Brain microvascular endothelial cell (primary cell): ENCODE results near the gene C4A.
"Not testable (repeated sequence)": the region's sequence is repeated elsewhere in the genome, so short reads cannot be mapped to it uniquely, and the experiment has no call there.

Experiments used
- DNase-seq: peaks from one replicate; pipeline ENCODE4 v3.0.0-alpha.2; 2020
- H3K27ac ChIP-seq: fragments of 250-450 bp; sonication (Bioruptor Pico); 2 replicates; pipeline ENCODE4 v1.5.1; 2020; ENCODE audit warnings: mild to moderate bottlenecking, moderate library complexity
- H3K27me3 ChIP-seq: fragments of 250-450 bp; sonication (Bioruptor Pico); replicated peaks from 2 replicates; pipeline ENCODE4 v1.5.1; 2020; ENCODE audit warnings: mild to moderate bottlenecking
- H3K36me3 ChIP-seq: fragments of 250-450 bp; sonication (Bioruptor Pico); replicated peaks from 2 replicates; pipeline ENCODE4 v1.5.1; 2020; ENCODE audit warnings: mild to moderate bottlenecking
- H3K4me3 ChIP-seq: 2 replicates; pipeline ENCODE4 v1.5.1; 2011; ENCODE audit warnings: low read depth, mild to moderate bottlenecking, control low read depth, low read length, moderate library complexity
- in situ Hi-C: cut with HindIII; loops from 2 replicates; pipeline ENCODE4 v1.10.0; 2017; ENCODE audit warnings: low sequenced_read_pairs, low pct_ligation_motif_present
- TF ChIP-seq, protein P1 (sequence below): IDR thresholded peaks from 2 replicates; pipeline ENCODE4 v1.5.1; 2011; ENCODE audit warnings: low read depth, mild to moderate bottlenecking, moderate library complexity, low read length, control low read depth, inconsistent platforms; ENCODE audit errors: missing control alignments

The C4A gene

DNA sequence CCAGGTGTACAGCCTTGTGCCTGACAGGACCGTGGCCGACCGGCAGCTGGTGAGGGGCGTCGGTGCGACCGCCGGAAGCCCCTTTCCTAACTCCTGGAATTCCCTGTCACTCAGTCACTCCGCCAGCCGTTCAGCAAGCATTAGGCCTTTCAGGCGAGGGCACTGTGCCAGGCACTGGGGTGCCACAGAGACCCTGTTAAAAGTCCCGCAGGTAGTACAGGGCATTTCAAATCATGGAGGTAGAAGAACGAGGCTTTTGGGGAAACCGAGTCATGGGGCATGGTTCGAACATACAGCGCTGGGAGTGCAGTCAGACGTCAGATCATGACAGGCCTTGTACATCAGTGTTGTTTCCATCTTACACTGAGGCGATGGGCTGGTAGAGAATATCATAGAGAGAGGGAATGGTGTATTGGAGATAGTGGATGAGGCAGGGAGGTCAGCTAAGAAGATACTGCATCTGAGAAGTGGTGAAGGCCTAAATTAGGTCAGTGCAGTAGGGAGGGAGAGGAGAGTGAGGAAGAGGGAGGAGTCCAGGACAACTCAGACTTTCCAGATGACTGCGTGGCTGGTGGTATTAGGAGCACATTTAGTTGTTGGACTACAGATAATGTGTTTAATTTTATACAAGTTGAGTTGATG lies 9.0 kb upstream of the C4A start:
- in situ Hi-C loops = no loop called here
- DNase-seq = peak; percentile 35
- TF ChIP-seq, protein P1, sequence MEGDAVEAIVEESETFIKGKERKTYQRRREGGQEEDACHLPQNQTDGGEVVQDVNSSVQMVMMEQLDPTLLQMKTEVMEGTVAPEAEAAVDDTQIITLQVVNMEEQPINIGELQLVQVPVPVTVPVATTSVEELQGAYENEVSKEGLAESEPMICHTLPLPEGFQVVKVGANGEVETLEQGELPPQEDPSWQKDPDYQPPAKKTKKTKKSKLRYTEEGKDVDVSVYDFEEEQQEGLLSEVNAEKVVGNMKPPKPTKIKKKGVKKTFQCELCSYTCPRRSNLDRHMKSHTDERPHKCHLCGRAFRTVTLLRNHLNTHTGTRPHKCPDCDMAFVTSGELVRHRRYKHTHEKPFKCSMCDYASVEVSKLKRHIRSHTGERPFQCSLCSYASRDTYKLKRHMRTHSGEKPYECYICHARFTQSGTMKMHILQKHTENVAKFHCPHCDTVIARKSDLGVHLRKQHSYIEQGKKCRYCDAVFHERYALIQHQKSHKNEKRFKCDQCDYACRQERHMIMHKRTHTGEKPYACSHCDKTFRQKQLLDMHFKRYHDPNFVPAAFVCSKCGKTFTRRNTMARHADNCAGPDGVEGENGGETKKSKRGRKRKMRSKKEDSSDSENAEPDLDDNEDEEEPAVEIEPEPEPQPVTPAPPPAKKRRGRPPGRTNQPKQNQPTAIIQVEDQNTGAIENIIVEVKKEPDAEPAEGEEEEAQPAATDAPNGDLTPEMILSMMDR = no peak

DNA sequence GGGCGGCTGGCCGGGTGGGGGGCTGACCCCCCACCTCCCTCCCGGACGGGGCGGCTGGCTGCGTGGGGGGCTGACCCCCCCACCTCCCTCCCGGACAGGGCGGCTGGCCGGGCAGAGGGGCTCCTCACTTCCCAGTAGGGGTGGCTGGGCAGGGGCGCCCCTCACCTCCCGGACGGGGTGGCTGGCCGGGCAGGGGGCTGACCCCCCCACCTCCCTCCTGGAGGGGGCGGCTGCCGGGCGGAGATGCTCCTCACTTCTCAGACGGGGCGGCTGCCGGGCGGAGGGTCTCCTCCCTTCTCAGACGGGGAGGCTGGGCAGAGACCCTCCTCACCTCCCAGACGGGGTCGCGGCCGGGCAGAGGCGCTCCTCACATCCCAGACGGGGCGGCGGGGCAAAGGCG lies 5.8 kb upstream of the C4A start:
- H3K27me3 ChIP-seq, DNase-seq, H3K27ac ChIP-seq, H3K36me3 ChIP-seq, H3K4me3 ChIP-seq, in situ Hi-C loops: not testable (repeated sequence)

More for the DNA sequence above, 9.0 kb upstream of the C4A start:
- Histone ChIP-seq H3K27me3 (no peaks in the 10 kb centered on the region), H3K36me3 (peaks cover 20% of the 10 kb centered on the region), H3K27ac (peak overlapping the region; percentile 99), H3K4me3 (peak overlapping the region; percentile 92)

DNA sequence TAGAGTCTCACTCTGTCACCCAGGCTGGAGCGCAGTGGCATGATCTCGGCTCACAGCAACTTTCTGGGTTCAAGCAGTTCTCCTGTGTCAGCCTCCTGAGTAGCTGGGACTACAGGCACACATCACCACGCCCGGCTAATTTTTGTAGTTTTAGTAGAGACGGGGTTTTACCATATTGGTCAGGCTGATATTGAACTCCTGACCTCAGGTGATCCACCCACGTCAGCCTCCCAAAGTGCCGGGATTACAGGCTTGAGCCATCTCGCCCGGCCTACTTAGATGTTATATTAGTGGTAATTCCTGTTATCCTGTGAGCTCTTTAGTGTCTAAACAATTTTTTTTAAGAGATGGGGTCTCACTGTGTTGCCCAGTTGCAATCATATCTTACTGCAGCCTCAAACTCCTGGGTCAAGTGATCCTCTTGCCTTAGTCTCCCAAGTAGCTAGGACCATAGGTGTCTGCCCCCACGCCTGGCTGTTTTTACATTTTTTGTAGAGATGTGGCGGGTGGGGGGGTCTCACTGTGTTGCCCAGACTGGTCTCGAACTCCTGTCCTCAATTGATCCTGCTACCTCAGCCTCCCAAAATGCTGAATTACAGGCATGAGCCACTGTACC lies 3.9 kb upstream of the C4A start:
- DNase-seq = no peak
- H3K4me3 ChIP-seq = no peak overlapping the region
- peaks cover 2% of the 10 kb centered on the region for H3K36me3 ChIP-seq
- TF ChIP-seq, protein P1 = no peak
- in situ Hi-C loops = no loop called here
- H3K27me3 ChIP-seq = no peaks in the 10 kb centered on the region
- H3K27ac ChIP-seq = no peak overlapping the region

DNA sequence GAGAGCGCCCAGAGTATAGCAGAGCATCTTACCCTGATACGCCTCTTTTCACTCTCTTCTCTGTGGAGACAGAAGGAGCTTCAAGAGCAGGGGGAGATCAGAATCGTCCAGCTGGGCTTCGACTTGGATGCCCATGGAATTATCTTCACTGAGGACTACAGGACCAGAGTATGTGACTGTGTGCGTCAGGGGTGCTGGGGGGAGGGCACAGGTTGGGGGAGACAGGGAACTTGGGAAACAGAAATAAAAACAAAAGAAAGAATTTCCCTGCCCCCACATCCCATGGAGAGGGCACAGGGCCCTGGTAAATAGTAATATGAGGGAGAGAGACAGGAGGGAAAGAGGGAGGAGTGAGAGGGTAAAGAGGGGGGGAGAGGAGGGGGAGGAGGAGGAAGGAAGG lies 3.0 kb upstream of the C4A start:
- H3K27ac ChIP-seq = no peak overlapping the region
- in situ Hi-C loops = no loop called here

DNA sequence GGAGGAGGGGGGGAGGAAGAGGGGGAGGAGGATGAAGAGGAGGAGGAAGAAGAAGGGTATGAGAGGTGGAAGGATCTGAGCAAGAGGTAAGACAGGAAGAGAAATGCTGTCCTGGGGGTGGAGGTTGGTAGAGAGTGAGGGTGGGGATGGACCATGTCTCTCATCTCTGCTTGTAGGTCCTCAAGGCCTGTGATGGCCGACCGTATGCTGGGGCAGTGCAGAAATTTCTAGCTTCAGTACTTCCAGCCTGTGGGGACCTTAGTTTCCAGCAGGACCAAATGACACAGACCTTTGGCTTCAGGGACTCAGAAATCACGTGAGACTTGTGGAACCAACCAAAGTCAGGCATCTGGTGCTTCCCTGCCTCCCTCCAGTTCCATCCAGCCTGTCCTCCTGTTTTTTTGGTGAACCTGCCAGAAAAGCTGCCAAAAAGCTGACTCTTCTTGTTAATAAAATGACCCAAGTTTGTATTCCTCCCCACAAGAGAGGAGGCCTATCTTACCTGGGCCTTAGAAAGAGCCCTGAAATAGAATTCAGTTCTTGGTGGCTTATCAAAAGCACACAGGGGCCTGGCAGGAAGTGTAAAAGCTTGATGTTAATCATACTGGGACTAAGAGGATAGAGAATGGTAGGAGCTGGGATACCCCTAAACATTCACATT lies 2.5 kb upstream of the C4A start:
- H3K4me3 ChIP-seq = no peak overlapping the region
- H3K27ac ChIP-seq = no peak overlapping the region
- in situ Hi-C loops = no loop called here
- H3K36me3 ChIP-seq = peaks cover 2% of the 10 kb centered on the region
- no peaks in the 10 kb centered on the region for H3K27me3 ChIP-seq
- DNase-seq = no peak
- TF ChIP-seq, protein P1 = no peak

More for the DNA sequence above, 3.0 kb upstream of the C4A start:
- no peaks in the 10 kb centered on the region for H3K27me3 ChIP-seq
- no peak for DNase-seq
- H3K4me3 ChIP-seq = no peak overlapping the region
- peaks cover 2% of the 10 kb centered on the region for H3K36me3 ChIP-seq
- TF ChIP-seq, protein P1 = no peak

DNA sequence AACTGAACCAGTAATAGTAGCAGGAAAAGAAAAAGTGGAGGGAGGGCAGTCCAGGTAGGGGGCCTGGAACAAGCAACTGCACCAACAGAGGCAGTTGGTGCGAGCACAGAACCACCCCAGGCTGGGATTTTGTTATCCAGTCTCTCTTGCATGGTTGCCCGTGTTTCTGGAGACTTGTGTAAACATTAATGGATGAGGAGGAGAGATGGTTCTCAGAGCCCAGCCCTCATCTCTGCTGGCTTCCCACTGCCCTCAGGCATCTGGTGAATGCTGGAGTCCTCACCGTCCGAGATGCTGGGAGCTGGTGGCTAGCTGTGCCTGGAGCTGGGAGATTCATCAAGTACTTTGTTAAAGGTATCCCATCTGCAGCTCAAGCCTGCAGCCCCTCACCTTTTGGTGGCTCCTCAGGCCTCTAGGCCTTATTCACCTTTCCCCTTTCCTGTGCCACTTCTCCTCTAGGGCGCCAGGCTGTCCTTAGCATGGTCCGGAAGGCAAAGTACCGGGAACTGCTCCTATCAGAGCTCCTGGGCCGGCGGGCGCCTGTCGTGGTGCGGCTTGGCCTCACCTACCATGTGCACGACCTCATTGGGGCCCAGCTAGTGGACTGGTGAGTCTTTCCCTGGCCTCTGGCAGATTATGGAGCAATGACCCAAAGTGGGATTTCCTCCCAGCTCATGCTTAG lies 1.5 kb upstream of the C4A start:
- in situ Hi-C loops, H3K27me3 ChIP-seq, H3K27ac ChIP-seq, DNase-seq, H3K4me3 ChIP-seq, H3K36me3 ChIP-seq: not testable (repeated sequence)

DNA sequence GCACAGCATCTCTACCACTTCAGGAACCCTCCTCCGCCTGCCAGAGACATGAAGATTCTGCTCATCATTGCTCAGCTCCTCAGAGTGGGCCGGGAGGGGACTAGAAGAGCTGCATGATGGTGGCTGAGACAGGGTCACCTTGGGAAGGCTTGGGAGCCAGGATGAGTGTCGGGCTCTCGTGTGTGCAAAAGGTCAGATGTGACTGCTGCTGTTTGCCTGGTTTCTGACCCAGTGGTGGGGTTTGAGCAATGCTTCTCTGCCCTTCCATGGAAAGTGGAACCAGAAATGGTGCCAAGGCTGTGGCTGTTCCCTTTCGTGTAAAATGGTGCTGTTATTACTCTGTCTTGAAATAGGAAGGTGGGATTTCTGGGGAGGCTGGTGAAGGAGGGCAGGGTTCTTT lies 859 bp upstream of the C4A start:
- H3K4me3 ChIP-seq, H3K36me3 ChIP-seq, DNase-seq, H3K27ac ChIP-seq, in situ Hi-C loops, H3K27me3 ChIP-seq: not testable (repeated sequence)

DNA sequence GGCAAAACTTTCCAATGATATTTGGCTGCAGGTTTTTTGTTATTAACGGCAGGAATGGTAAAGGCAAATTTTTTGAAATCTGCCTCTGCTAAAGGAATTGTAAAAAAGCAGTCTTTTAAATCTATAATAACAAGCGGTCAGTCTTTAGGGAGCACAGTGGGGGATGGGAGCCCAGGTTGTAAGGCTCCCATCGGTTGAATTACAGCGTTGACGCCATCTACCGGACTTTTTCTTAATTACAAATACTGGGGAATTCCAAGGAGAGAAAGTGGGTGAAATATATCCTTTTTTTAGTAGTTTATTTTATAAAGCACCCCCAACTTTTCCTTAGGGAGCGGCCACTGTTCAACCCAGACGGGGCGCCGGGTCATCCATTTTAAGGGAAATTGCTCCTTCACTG lies 7.5 kb downstream of the C4A start:
- in situ Hi-C loops, DNase-seq, H3K4me3 ChIP-seq, H3K36me3 ChIP-seq, H3K27ac ChIP-seq, H3K27me3 ChIP-seq: not testable (repeated sequence)

DNA sequence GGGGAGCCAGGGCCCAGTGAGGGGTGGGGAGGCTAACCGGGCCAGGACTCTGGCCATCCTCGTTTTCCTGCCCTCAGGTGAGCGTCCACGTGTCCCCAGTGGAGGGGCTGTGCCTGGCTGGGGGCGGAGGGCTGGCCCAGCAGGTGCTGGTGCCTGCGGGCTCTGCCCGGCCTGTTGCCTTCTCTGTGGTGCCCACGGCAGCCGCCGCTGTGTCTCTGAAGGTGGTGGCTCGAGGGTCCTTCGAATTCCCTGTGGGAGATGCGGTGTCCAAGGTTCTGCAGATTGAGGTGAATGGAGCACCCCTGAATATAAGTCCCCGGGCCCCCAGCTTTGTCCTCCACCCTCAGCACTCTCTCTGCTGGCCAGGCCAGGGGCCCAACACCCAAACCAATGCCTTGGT lies 12.6 kb downstream of the C4A start:
- in situ Hi-C loops, H3K27ac ChIP-seq, H3K4me3 ChIP-seq, H3K27me3 ChIP-seq, H3K36me3 ChIP-seq, DNase-seq: not testable (repeated sequence)

DNA sequence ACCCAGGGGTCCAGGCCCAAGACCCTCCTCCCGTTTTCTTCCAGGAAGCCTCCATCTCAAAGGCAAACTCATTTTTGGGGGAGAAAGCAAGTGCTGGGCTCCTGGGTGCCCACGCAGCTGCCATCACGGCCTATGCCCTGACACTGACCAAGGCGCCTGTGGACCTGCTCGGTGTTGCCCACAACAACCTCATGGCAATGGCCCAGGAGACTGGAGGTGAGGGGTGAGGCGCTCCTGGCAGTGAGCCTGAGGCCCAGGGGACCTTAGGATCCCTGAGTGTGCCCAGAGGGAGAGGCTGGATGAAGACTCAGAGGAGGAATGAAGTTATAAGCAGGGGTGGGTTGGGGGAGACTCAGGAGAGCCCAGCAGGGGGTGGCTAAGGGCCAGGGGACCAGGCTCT lies 14.5 kb downstream of the C4A start:
- in situ Hi-C loops, H3K36me3 ChIP-seq, H3K27ac ChIP-seq, H3K4me3 ChIP-seq, H3K27me3 ChIP-seq, DNase-seq: not testable (repeated sequence)
